HG03457 (cell line): ENCODE data around the gene NFIX.

Experiments
- ATAC-seq: cut with Tn5 transposase; IDR thresholded peaks from one replicate; pipeline ENCODE4 v1.9.1; 2021; ENCODE audit warnings: moderate number of reproducible peaks; ENCODE audit not compliant: unreplicated experiment

NFIX gene

DNA sequence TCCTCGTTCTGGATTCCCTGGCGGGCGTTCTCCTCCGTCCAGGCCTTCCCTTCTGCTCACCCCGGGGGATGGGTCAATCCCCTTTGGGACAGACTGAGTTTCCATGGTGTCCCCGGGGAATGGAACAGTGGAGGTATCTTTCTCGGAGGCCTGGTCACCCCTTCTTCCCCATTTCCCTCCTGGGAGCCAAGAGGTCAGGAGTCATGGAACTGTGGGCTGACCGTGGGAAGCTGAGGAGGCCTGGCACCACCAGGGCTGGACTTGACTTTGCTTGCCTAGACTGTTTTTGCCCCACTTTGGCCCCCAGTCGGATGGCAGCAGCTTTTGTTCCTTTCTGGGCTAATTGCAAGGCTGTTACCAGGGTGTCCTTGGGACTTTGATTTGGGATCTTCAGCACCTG lies 124.8 kb downstream of the NFIX start:
- no peak for ATAC-seq

DNA sequence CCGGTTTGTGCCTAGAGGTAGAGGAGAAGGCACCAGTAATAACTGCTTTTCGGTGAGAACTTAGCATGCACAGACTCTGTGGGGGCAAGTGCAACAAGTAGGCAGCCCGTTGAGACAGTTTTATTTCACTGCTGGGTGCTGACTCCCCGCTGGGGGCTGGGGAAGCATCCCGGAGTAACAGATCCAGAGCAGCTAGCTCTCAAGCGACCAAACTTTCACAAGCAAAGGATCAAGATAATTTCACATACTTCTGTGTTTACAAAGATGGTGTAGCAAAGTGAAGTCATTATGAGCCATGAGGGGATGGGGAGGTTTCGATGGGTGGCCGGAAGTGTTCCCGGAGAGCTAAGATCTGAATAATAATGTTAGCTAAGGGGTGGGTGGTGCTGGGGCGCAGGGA lies 125.5 kb downstream of the NFIX start:
- no peak for ATAC-seq

- ATAC-seq: no peak
These were observed 126.4 kb downstream of the NFIX start for GRCh38 chr19:13121551-13122274.

DNA sequence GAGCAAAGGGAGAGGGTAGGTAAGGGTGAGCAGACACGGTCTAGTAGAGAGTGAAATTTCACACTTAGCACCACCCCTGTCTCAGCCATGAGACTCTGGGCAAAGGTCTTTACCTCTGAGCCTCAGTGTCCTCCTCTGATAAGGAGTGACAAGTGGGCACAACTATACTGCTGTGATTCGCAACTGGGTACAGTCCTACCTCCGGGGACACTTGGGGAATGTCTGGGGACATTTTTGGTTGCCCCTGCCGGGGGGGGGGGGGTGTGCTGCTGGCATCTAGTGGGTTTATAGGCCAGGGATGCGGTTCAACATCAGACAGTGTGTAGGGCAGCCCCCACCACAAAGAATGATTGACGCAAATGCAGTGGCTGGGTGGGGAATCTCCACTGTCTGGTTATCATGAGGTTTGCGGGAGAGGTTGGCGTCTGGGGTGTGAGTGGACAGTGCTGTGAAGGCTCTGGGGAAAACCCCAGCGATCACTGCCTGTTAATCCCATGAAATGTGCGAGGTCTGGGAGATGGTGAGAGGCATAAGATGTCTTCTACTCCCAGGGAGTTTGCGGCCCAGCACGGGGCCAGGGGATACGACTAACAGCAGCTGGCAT lies 127.1 kb downstream of the NFIX start:
- no peak for ATAC-seq

- ATAC-seq: no peak
These were observed 128.0 kb downstream of the NFIX start for GRCh38 chr19:13122980-13123957.

- ATAC-seq: no peak
These were observed 131.8 kb downstream of the NFIX start for GRCh38 chr19:13127051-13127450.

GRCh38 chr19:13127811-13128575 lies 132.7 kb downstream of the NFIX start:
- no peak for ATAC-seq

DNA sequence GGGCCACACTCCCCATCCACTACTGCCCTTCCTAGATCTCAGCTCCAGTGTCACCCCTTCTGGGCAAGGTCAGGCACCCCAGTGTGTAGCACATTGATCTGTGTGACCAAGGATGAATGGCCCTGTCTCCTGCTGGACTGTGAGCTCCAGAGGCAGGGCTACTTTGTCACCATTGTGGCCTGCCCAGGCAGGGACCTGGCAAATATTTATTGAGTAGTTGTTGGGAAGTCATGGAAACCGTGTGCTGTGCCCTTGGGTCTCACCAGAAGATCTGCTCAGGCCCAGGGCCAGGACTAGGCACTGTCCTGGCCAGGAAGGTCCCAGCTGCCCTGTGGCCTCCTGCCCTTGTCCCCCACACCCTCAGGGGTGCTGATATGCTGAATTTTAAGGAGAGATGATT lies 133.3 kb downstream of the NFIX start:
- ATAC-seq: no peak

- ATAC-seq: no peak
These were observed 134.1 kb downstream of the NFIX start for GRCh38 chr19:13129384-13129783.

- no peak for ATAC-seq
These were observed 135.7 kb downstream of the NFIX start for GRCh38 chr19:13130886-13131490.

DNA sequence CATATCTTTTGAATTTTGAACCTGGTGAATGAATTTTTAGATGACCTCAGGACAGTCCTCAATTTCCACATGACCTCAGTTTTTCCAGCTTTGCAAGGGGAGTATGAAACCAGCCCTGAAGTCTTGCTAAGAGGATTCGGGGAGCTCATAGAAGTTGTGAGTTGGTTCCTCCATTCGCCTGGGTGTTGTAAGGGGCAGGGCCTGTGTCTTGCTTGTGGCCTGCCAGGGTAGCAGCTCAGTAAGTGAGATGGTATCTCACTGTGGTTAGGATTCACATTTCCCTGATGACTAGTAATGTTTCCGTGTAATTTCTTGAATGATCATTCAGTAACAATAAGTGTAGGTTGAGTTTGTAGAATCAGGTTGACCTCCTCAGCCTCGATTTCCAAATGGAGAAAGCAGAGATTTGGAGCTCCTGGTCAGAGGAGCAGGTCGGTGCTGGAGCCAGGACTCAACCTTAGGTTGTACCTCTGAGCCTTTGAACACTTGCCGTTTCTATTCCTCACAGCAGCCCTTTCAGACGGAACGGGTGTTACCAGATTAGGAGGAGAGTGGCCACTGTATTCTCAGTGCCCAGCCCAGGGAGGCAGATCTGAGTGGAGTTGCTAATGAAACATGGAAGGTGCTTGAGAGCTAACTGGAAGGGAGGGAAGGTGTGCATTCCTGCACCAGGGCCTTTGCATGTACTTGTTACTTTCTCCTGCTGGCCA lies 137.4 kb downstream of the NFIX start:
- no peak for ATAC-seq

GRCh38 chr19:13133241-13133870 lies 138.1 kb downstream of the NFIX start:
- no peak for ATAC-seq

DNA sequence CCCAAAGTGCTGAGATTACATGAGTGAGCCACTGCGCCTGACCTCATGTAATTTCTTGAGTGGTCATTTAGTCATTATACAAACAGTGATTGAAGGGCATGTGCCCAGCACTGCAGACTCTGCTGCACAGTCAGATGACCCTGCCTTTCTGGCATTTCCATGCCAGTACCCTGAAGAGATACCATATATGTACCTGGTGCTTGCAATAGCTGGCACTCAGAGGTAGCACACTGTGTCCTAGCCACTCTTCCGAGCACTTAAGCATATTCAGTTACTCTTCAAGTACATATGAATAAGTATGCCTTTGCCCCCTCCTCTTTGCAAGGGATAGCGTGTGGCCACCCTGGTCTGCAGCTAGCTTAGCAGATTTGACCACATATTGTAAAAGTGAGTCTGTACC lies 139.4 kb downstream of the NFIX start:
- no peak for ATAC-seq

GRCh38 chr19:13135068-13136062 lies 140.1 kb downstream of the NFIX start:
- no peak for ATAC-seq

DNA sequence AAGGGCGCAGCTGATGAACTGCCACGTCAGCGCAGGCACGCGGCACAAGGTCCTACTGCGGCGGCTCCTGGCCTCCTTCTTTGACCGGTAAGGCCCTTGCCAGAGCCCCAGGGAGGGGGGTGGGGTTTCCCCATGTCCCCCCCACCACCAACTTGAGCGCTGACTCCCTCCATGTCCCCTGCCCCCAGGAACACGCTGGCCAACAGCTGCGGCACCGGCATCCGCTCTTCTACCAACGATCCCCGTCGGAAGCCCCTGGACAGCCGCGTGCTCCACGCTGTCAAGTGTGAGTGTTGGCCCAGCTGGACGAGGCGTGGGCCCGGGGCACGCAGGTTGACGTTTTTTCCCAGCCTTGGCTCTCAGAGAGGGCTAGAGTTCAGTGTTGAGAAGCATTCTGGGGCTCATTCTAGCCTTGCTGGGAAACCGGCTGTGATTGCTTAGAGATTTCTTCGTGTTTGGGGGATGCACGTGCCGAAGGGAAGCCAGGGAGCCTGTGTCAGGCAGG lies 142.1 kb downstream of the NFIX start:
- ATAC-seq: no peak

GRCh38 chr19:13138171-13138915 lies 143.1 kb downstream of the NFIX start:
- ATAC-seq: no peak

GRCh38 chr19:13138916-13139198 lies 143.6 kb downstream of the NFIX start:
- ATAC-seq: no peak
